HepG2 (cell line): Measurements from ENCODE around the gene TRIM7. TPM values are rescaled to one million over a fixed set of nuclear protein-coding genes. Genes with fewer than 3 reads are reported as not detected.

Experiments
- ATAC-seq: fragments of 200-7000 bp; cut with Tn5 transposase; 3 replicates; pipeline ENCODE4 v1.9.1; 2020; ENCODE audit warnings: mild to moderate bottlenecking, moderate library complexity
- BruUV-seq: library from RNA; stranded (reverse); fragments of 400-500 nt; replicated peaks from 2 replicates; lab custom pipeline; 2021; lab: Mats Ljungman, UMichigan
- CTCF ChIA-PET: fragments of 300-600 bp; formaldehyde crosslinking; extraction: SDS; loops from one replicate; lab custom pipeline; 2021; ENCODE audit warnings: low total read pairs, inconsistent platforms, low intra/inter-chr PET ratio; lab: Yijun Ruan, JAX
- POLR2A ChIA-PET: fragments of 350-600 bp; sonication (Branson Sonifier 250); formaldehyde crosslinking; loops from one replicate; lab custom pipeline; 2020; ENCODE audit warnings: antibody characterized with exemption, inconsistent platforms; lab: Yijun Ruan, JAX
- DNase-seq: peaks from one replicate; pipeline ENCODE4 v3.0.0-alpha.2; 2015; ENCODE audit warnings: low spot score
- FAIRE-seq: peaks from 3 replicates; lab custom pipeline; 2011; peaks lifted over from hg19 to GRCh38; lab: Jason Lieb, UNC
- H2AFZ ChIP-seq: one replicate; pipeline ENCODE4 v1.6.1; 2011; ENCODE audit warnings: low read length, inconsistent platforms
- H3K27ac ChIP-seq: fragments of 300-600 bp; 3 replicates; pipeline ENCODE4 v1.8.0; 2011; ENCODE audit warnings: mixed run types, mild to moderate bottlenecking, mixed read lengths, low read length, inconsistent platforms; ENCODE audit not compliant: insufficient read depth; ENCODE audit errors: extremely low read length
- H3K27me3 ChIP-seq, 2 experiments: fragments of 200-600 bp in 1 of 2; 2 replicates in 1 of 2; 3 replicates in 1 of 2; pipeline versions ENCODE4 v1.6.0 to v1.8.0; 2011; ENCODE audit warnings: low read length in 2 of 2, mild to moderate bottlenecking in 2 of 2, moderate library complexity in 2 of 2, inconsistent platforms in 1 of 2; ENCODE audit not compliant: insufficient read depth in 2 of 2, control insufficient read depth in 1 of 2
- H3K36me3 ChIP-seq, 2 experiments: fragments of 200-600 bp in 1 of 2; replicated peaks in 1 of 2; 2 replicates in 1 of 2; 3 replicates in 1 of 2; pipeline versions ENCODE4 v1.5.1 to v1.8.0; 2011; ENCODE audit warnings: low read length in 2 of 2, inconsistent platforms in 1 of 2; ENCODE audit not compliant: insufficient read depth in 2 of 2, control insufficient read depth in 1 of 2
- H3K4me1 ChIP-seq: 2 replicates; pipeline ENCODE4 v1.5.1; 2012; ENCODE audit warnings: low read length, inconsistent platforms; ENCODE audit not compliant: insufficient read depth
- H3K4me2 ChIP-seq: 2 replicates; pipeline ENCODE4 v1.6.0; 2011; ENCODE audit warnings: low read depth, low read length, inconsistent platforms
- H3K4me3 ChIP-seq, 3 experiments: fragments of 200-600 bp in 1 of 3; sonication (generic), shearing (Covaris generic) in 1 of 3; replicated peaks in 1 of 3; 2 replicates each; pipeline ENCODE4 v1.5.1; 2011 to 2016; ENCODE audit warnings: low read length in 3 of 3, inconsistent platforms in 2 of 3, low read depth in 2 of 3, mild to moderate bottlenecking in 2 of 3, control low read depth in 1 of 3, mixed read lengths in 1 of 3; ENCODE audit not compliant: insufficient read depth in 1 of 3
- H3K79me2 ChIP-seq: one replicate; pipeline ENCODE4 v1.6.1; 2011; ENCODE audit warnings: low read length, inconsistent platforms; ENCODE audit not compliant: insufficient read depth
- H3K9ac ChIP-seq: 2 replicates; pipeline ENCODE4 v1.6.0; 2011; ENCODE audit warnings: mild to moderate bottlenecking, low read depth, low read length, inconsistent platforms; ENCODE audit not compliant: insufficient read depth
- H3K9me3 ChIP-seq: 2 replicates; pipeline ENCODE4 v1.5.1; 2012; ENCODE audit warnings: mild to moderate bottlenecking, low read length
- H4K20me1 ChIP-seq: 2 replicates; pipeline ENCODE4 v1.6.0; 2011; ENCODE audit warnings: inconsistent platforms, mild to moderate bottlenecking, low read length, moderate library complexity; ENCODE audit not compliant: insufficient read depth
- FOXP1 ChIP-seq, 2 experiments: fragments of 450-650 bp in 1 of 2; IDR thresholded peaks; 2 replicates each; pipeline ENCODE4 v1.6.1; 2017 to 2018; ENCODE audit warnings: antibody characterized with exemption in 1 of 2
- RARA ChIP-seq: IDR thresholded peaks from 2 replicates; pipeline ENCODE4 v1.6.1; 2016; ENCODE audit warnings: missing genetic modification reagents, missing compliant biosample characterization
- RFXANK ChIP-seq: IDR thresholded peaks from 2 replicates; pipeline ENCODE4 v1.6.1; 2016
- SP140L ChIP-seq: sonication (generic); formaldehyde crosslinking; IDR thresholded peaks from 2 replicates; pipeline ENCODE4 v1.4.0; 2020; ENCODE audit warnings: missing genetic modification reagents, borderline replicate concordance
- XRCC5 ChIP-seq: fragments of 200-400 bp; formaldehyde crosslinking; optimal IDR thresholded peaks from 2 replicates; pipeline ENCODE3; 2017; ENCODE audit warnings: mild to moderate bottlenecking, low read length
- ZBTB38 ChIP-seq: sonication (generic); formaldehyde crosslinking; IDR thresholded peaks from 2 replicates; pipeline ENCODE4 v1.5.1; 2020; ENCODE audit warnings: mild to moderate bottlenecking, missing genetic modification reagents
- WGBS: methylation state at CpG from one replicate; pipeline ENCODE4 v1.1.6; 2017; ENCODE audit warnings: low lambda C conversion rate; 5-methylcytosine and 5-hydroxymethylcytosine counted together
- in situ Hi-C: cut with HindIII; loops from 2 replicates; pipeline ENCODE4 v1.10.0; 2017; ENCODE audit warnings: low pct_unique_long_range_greater_than_20kb; ENCODE audit not compliant: extremely low pct_ligation_motif_present
- intact Hi-C: fragments of 100-400 bp; cut with micrococcal nuclease; formaldehyde crosslinking; loops from one replicate; pipeline ENCODE4 v1.10.0; 2022; ENCODE audit not compliant: unreplicated experiment
- polyA plus RNA-seq, 8 experiments: library from polyadenylated mRNA; depleted of rRNA in 3 of 8; stranded (reverse) in 7 of 8; unstranded in 1 of 8; fragments of >200 nt; fragmentation: Illumina TruSeq in 4 of 8; extraction: Trizol in 4 of 8; gene quantifications; 2 replicates each; pipeline versions ENCODE4 v1.2.1 to v1.2.3, GENCODE V29; 2011 to 2016; ENCODE audit warnings: low read depth in 4 of 8, missing spikeins in 1 of 8, mixed read lengths in 1 of 8; ENCODE audit not compliant: insufficient read depth in 1 of 8
- total RNA-seq, 5 experiments: library from RNA; depleted of rRNA; stranded (reverse); fragments of >200 nt; fragmentation: Illumina TruSeq; extraction: Trizol; gene quantifications; 2 replicates each; pipeline ENCODE4 v1.2.3, GENCODE V29; 2016; ENCODE audit warnings: low read depth in 1 of 5

The TRIM7 gene
- total and polyA plus RNA-seq, 2 of the 13 experiments (the other 11 are each of a cell fraction or from before 2014, with no cell fraction given) = 0.13 TPM; not detected in 1

GRCh38 chr5:181186986-181187499 lies 18.0 kb downstream of the TRIM7 start (continued):
- peak; percentile 95 for TF ChIP-seq FOXP1 (IDR thresholded peaks at IDR 0.05)
- peak; percentile 34 for TF ChIP-seq FOXP1 (CRISPR knock-in tag; IDR thresholded peaks at IDR 0.05)
- TF ChIP-seq XRCC5 = no peak

DNA sequence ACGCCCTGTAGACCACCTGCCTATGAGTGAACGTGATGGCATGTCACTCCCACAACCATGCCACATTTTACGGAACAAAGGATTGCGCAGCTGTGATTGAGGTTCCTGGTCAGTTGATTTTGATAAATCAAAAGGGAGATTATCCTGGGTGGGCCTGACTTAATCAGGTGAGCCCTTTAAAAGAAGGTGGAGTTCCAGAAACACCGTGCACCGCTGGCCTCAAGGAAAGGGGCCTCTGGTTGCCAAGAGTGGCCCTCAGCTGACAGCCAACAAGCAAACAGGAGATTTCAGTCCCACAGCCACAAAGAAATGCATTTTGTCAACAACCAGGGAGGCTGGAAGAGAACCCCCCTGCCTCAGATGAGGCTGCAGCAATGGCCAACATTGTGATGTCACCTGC lies 19.0 kb downstream of the TRIM7 start:
- WGBS = 59% methylated on average over 6 of the region's 6 CpGs
- H3K9me3 ChIP-seq = no peaks in the 10 kb centered on the region
- DNase-seq (no peak), FAIRE-seq (no peak), ATAC-seq (no peak)
- no peaks in the 10 kb centered on the region for H3K79me2 ChIP-seq
- ChIA-PET CTCF (no interaction called here), POLR2A (interaction anchor here (2.3 kb wide), 1 partner anchor 21 kb away, joined by 13 read pairs; no protein-coding TSS in a partner anchor)
- peaks cover 37% of the 10 kb centered on the region for H3K4me1 ChIP-seq
- intact Hi-C loops = no loop called here
- H2AFZ ChIP-seq = no peak overlapping the region
- no peak overlapping the region for H3K9ac ChIP-seq
- H3K4me2 ChIP-seq = peak overlapping the region; percentile 78; the same call in 1 of the 2 replicates
- no TSS peak for BruUV-seq
- TF ChIP-seq RFXANK (CRISPR knock-in tag) (no peak), RARA (no peak)
- H3K27me3 ChIP-seq = no peaks in the 10 kb centered on the region; a peak in 1 of 5 replicates
- in situ Hi-C loops = loop anchor here (5.0 kb wide), 1 partner anchor 36 kb away; the partner anchor contains the start of gene TRIM41
- H3K4me3 ChIP-seq = peak overlapping the region in 1 of 3 experiments; percentile 93; a peak in 2 of 6 replicates
- no peaks in the 10 kb centered on the region for H3K36me3 ChIP-seq
- no peaks in the 10 kb centered on the region for H4K20me1 ChIP-seq
- H3K27ac ChIP-seq = no peak overlapping the region

- intact Hi-C loops = no loop called here
- 90% methylated on average over 13 of the region's 13 CpGs for WGBS
- Histone ChIP-seq H3K27me3 (no peaks in the 10 kb centered on the region; a peak in 1 of 5 replicates), H3K79me2 (no peaks in the 10 kb centered on the region)
- no TSS peak for BruUV-seq
- no peak for ATAC-seq
- DNase-seq = no peak
- in situ Hi-C loops = loop anchor here (5.0 kb wide), 1 partner anchor 37 kb away; the partner anchor contains the start of gene TRIM41
- no peak for TF ChIP-seq SP140L
- TF ChIP-seq ZBTB38 = peak; percentile 79; the same call in 1 of the 2 replicates
- TF ChIP-seq, all 625 proteins: peak for 1
- Histone ChIP-seq H3K27ac (no peak overlapping the region), H2AFZ (no peak overlapping the region), H3K36me3 (no peaks in the 10 kb centered on the region), H3K9ac (no peak overlapping the region), H3K4me3 (no peak overlapping the region), H3K4me1 (peaks cover 41% of the 10 kb centered on the region), H3K4me2 (no peak overlapping the region), H4K20me1 (no peaks in the 10 kb centered on the region), H3K9me3 (no peaks in the 10 kb centered on the region)
- ChIA-PET CTCF (no interaction called here), POLR2A (interaction anchor here (1.4 kb wide), 1 partner anchor 59 kb away, joined by 14 read pairs; the partner anchor contains the start of gene RACK1)
- FAIRE-seq = no peak
Measured at GRCh38 chr5:181185560-181185959, 19.4 kb downstream of the TRIM7 start.
